HG03521 (cell line): ENCODE measurements around the gene NUPR2.
"Not testable (repeated sequence)": the region's sequence is repeated elsewhere in the genome, so short reads cannot be mapped to it uniquely, and the experiment has no call there.

Source experiments
- ATAC-seq: cut with Tn5 transposase; IDR thresholded peaks from one replicate; pipeline ENCODE4 v1.9.1; 2021; ENCODE audit warnings: mild to moderate bottlenecking, moderate library complexity; ENCODE audit not compliant: unreplicated experiment

Gene NUPR2

GRCh38 chr7:56087445-56087844 lies 28.8 kb downstream of the NUPR2 start:
- no peak for ATAC-seq

GRCh38 chr7:56086761-56087160 lies 29.5 kb downstream of the NUPR2 start:
- no peak for ATAC-seq

- ATAC-seq: no peak
These were observed 32.9 kb downstream of the NUPR2 start for GRCh38 chr7:56083150-56083785.

- ATAC-seq: no peak
These were observed 34.4 kb downstream of the NUPR2 start for GRCh38 chr7:56081626-56082340.

- ATAC-seq: not testable (repeated sequence)
These were observed 35.3 kb downstream of the NUPR2 start for GRCh38 chr7:56080726-56081435.

- ATAC-seq: no peak
These were observed 36.6 kb downstream of the NUPR2 start for GRCh38 chr7:56079450-56080185.

- no peak for ATAC-seq
These were observed 38.0 kb downstream of the NUPR2 start for GRCh38 chr7:56078196-56078595.

GRCh38 chr7:56077681-56078080 lies 38.5 kb downstream of the NUPR2 start:
- no peak for ATAC-seq

GRCh38 chr7:56074371-56074791 lies 41.8 kb downstream of the NUPR2 start:
- peak; percentile 94 for ATAC-seq

GRCh38 chr7:56066376-56066775 lies 49.8 kb downstream of the NUPR2 start:
- not testable (repeated sequence) for ATAC-seq
